ENCODE measurements around the gene ERF. TPM values are rescaled to one million over a fixed set of nuclear protein-coding genes. Genes with fewer than 3 reads are reported as not detected.

ERF gene
- total and polyA plus RNA-seq, 2 of the 4 experiments (the other 2 are of a cell fraction): 5.2 to 32.4 TPM

DNA sequence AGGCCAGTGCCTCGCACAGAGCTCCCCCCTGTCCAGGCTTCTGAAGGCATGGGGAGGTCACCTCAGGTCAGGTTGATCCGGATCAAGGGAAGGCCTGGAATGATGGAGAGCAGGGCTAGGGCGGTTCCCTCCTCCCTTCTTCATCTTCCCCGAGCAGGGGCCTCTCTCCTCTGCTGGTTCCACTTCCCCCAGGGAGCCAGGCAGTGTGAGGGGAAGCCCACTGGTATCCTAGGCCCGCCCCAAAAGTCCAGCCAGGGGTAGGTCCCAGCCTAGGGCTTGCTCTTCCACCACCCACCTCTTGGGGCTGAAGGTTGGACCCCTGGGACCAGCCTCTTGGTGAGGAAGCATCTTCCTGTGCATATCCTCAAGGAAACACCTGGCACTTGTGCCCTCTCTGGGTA lies 30.6 kb upstream of the ERF start:
- Histone ChIP-seq H4K8ac (ENCODE audit: low read depth in 2 of 2, low read length in 2 of 2) (no peak overlapping the region; a peak in 1 of 4 replicates), H3K56ac (ENCODE audit: extremely low read depth, insufficient read depth, low read length) (no peak overlapping the region), H3K79me1 (ENCODE audit: low read depth in 1 of 2, low read length in 2 of 2) (peaks cover 27 to 60% of the 10 kb centered on the region in 2 experiments), H3K4me1 (ENCODE audit: control insufficient read depth, insufficient read depth, low read length) (peaks cover 39% of the 10 kb centered on the region), H3K14ac (replicated peaks; ENCODE audit: low read depth, low read length) (no peak overlapping the region), H3K23ac (ENCODE audit: low read depth, low read length) (peak overlapping the region; percentile 68; the same call in 1 of the 2 replicates), H3K9ac (ENCODE audit: low read depth, low read length) (0 out of 2 replicates have a peak overlapping the region, but pooled peaks have one; percentile 14), H2BK120ac (ENCODE audit: low read depth, low read length) (no peak overlapping the region), H4K91ac (ENCODE audit: insufficient read depth, low read depth, low read length) (no peak overlapping the region), H2AK5ac (ENCODE audit: low read depth, low read length) (peak overlapping the region; percentile 21; the same call in 1 of the 2 replicates), H2AFZ (replicated peaks; ENCODE audit: low read length, poor library complexity) (no peak overlapping the region), H4K20me1 (ENCODE audit: insufficient read depth, low read length) (peaks cover 38% of the 10 kb centered on the region), H2BK15ac (ENCODE audit: low read depth, low read length) (no peak overlapping the region), H3K18ac (ENCODE audit: low read depth, low read length) (no peak overlapping the region), H4K5ac (ENCODE audit: low read depth, low read length) (no peak overlapping the region), H2AK9ac (replicated peaks; ENCODE audit: low read depth, low read length, poor library complexity) (peak overlapping the region; percentile 94), H3K27me3 (ENCODE audit: control insufficient read depth, insufficient read depth, low read length) (no peaks in the 10 kb centered on the region), H3K4me2 (ENCODE audit: low read depth, low read length) (peak overlapping the region; percentile 94), H2BK20ac (ENCODE audit: low read depth, low read length) (no peak overlapping the region), H3K4me3 (ENCODE audit: insufficient read depth, low read depth, low read length) (peak overlapping the region; percentile 89; the same call in 1 of the 2 replicates), H3K36me3 (ENCODE audit: control insufficient read depth, insufficient read depth, low read length) (peaks cover 36% of the 10 kb centered on the region), H3K4ac (ENCODE audit: low read depth, low read length) (no peak overlapping the region), H3K9me3 (ENCODE audit: control insufficient read depth, insufficient read depth, low read length) (no peaks in the 10 kb centered on the region), H2BK5ac (ENCODE audit: low read depth, low read length, poor library complexity, severe bottlenecking) (no peak overlapping the region), H3K27ac (ENCODE audit: insufficient read depth, low read length) (peak overlapping the region; percentile 70; the same call in 1 of the 2 replicates), H3K9me1 (ENCODE audit: insufficient read depth, low read length) (peaks cover 16% of the 10 kb centered on the region)
- no TSS peak for BruUV-seq (replicated peaks)
- in situ Hi-C loops (cut with MboI; ENCODE audit: low sequenced_read_pairs): no loop called here
- DNase-seq (no peak), ATAC-seq (ENCODE audit: low read depth) (no peak)
- POLR2A ChIA-PET (ENCODE audit: unreplicated experiment): no interaction called here
- no CpG with 5 or more reads among the region's 5 CpGs for WGBS, 2 experiments (ENCODE audit: extremely low coverage in 2 of 2, insufficient read length in 1 of 2)
- CTCF ChIA-PET: no interaction called here
- TF ChIP-seq MXI1 (IDR thresholded peaks at IDR 0.05; ENCODE audit: borderline replicate concordance, low read depth, low read length) (no peak), CEBPB (IDR thresholded peaks at IDR 0.05; ENCODE audit: low read depth, low read length) (no peak), FOS (IDR thresholded peaks at IDR 0.05; ENCODE audit: low read depth, low read length) (no peak)
- dilution Hi-C loops (cut with HindIII; ENCODE audit: low sequenced_read_pairs, unreplicated experiment): no loop called here
- intact Hi-C loops (cut with micrococcal nuclease): no loop called here
